ENCODE data around the gene RTN4RL2. TPM values are rescaled to one million over a fixed set of nuclear protein-coding genes. Genes with fewer than 3 reads are reported as not detected.

Gene RTN4RL2
- total and polyA plus RNA-seq, 2 donors (not counting 3 experiments of a cell fraction or from before 2014, with no cell fraction given) = 0.35 to 1.3 TPM

DNA sequence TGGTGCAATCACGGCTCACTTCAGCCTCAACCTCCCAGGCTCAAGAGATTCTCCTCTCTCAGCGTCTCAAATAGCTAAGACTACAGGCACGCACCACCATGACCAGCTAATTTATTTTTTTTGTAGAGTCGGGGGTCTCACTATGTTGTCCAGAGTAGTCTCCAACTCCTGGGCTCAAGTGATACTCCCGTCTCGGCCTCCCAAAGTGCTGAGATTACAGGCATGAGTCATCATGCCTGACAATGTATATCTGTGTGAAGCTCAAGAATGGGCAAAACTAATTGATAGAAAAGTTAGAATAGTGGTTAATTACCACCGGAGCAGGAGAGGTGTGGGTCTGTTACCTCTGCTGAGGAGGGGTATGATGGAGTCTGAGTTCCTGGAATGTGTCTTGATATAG is 24.3 kb upstream of the RTN4RL2 start:
- no peak overlapping the region for H3K4me3 ChIP-seq (replicated peaks in 1 of 3; ENCODE audit: insufficient read depth in 1 of 3, low read depth in 1 of 3, low read length in 3 of 3)
- ChIA-PET POLR2A (no interaction called here), CTCF (interaction anchor here (0.6 to 2.2 kb wide), 7 partner anchors 12 to 86 kb away, joined by 3 to 7 read pairs (median 5); no protein-coding TSS in a partner anchor)
- no peak overlapping the region for H3K9ac ChIP-seq (replicated peaks; ENCODE audit: extremely low read depth, insufficient read depth, low read length)
- no peaks in the 10 kb centered on the region for H3K4me1 ChIP-seq (ENCODE audit: control insufficient read depth, extremely low read depth, insufficient read depth, low read length)
- intact Hi-C loops (cut with micrococcal nuclease) (no loop called here), dilution Hi-C loops (cut with MboI; ENCODE audit: extremely low pct_ligation_motif_present, low sequenced_read_pairs) (no loop called here)
- BruUV-seq (replicated peaks) = no TSS peak
- H3K27me3 ChIP-seq (ENCODE audit: control insufficient read depth in 2 of 2, insufficient read depth in 2 of 2, low read length in 2 of 2) = peaks cover 0 to 5% of the 10 kb centered on the region in 2 experiments
- no peak for DNase-seq (ENCODE audit: low read depth, low spot score)
- no peaks in the 10 kb centered on the region for H3K9me1 ChIP-seq (replicated peaks; ENCODE audit: control insufficient read depth, extremely low read depth, insufficient read depth, low read length)
- no peaks in the 10 kb centered on the region for H3K36me3 ChIP-seq (ENCODE audit: control insufficient read depth in 2 of 2, extremely low read depth in 1 of 2, insufficient read depth in 2 of 2, low read length in 2 of 2)
- no peaks in the 10 kb centered on the region for H3K79me2 ChIP-seq (ENCODE audit: control insufficient read depth, insufficient read depth, low read length)
- TF ChIP-seq, protein P1, sequence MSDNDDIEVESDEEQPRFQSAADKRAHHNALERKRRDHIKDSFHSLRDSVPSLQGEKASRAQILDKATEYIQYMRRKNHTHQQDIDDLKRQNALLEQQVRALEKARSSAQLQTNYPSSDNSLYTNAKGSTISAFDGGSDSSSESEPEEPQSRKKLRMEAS (IDR thresholded peaks at IDR 0.05; ENCODE audit: insufficient read depth, insufficient read length) = no peak
- TF ChIP-seq EZH2 (IDR thresholded peaks at IDR 0.05; ENCODE audit: borderline replicate concordance, low read depth, low read length, severe bottlenecking) (no peak), MYC (IDR thresholded peaks at IDR 0.05; ENCODE audit: low read depth, low read length) (no peak), FOS (IDR thresholded peaks at IDR 0.05; ENCODE audit: borderline replicate concordance, insufficient read depth, low read length) (no peak), POLR2A (IDR thresholded peaks at IDR 0.05; ENCODE audit: low read depth, low read length) (no peak), POLR2AphosphoS5 (IDR thresholded peaks at IDR 0.05; ENCODE audit: insufficient read depth, low read depth, low read length) (no peak), JUN (IDR thresholded peaks at IDR 0.05; ENCODE audit: borderline replicate concordance, insufficient read depth, insufficient read length, low read depth) (no peak), CTCF (IDR thresholded peaks at IDR 0.05; ENCODE audit: extremely low read depth in 1 of 2, insufficient read depth in 1 of 2, low read depth in 1 of 2, low read length in 2 of 2) (no peak), GATA2 (IDR thresholded peaks at IDR 0.05; ENCODE audit: insufficient read depth, insufficient read length, low read depth, low read length) (no peak)
- no peak overlapping the region for H3K4me2 ChIP-seq (ENCODE audit: insufficient read depth, low read length)
- no peak overlapping the region for H2AFZ ChIP-seq (ENCODE audit: low read depth, low read length)
- H3K27ac ChIP-seq (ENCODE audit: insufficient read depth, low read depth, low read length) = no peak overlapping the region
- no peaks in the 10 kb centered on the region for H3K9me3 ChIP-seq (replicated peaks; ENCODE audit: control insufficient read depth, insufficient read depth, low read length)
- no peaks in the 10 kb centered on the region for H4K20me1 ChIP-seq (replicated peaks; ENCODE audit: control insufficient read depth, extremely low read depth, insufficient read depth, low read length)
- FAIRE-seq = no peak

All from endothelial cell of umbilical vein (primary cell).